GM12878 (cell line): Measurements from ENCODE around the gene HYOU1. TPM values are rescaled to one million over a fixed set of nuclear protein-coding genes. Genes with fewer than 3 reads are reported as not detected.

Source experiments
- ATAC-seq: fragments of 200-7000 bp; cut with Tn5 transposase; 3 replicates; pipeline ENCODE4 v1.9.1; 2020; ENCODE audit warnings: mild to moderate bottlenecking, moderate library complexity
- BruUV-seq: library from RNA; stranded (reverse); fragments of 400-500 nt; replicated peaks from 2 replicates; lab custom pipeline; 2021; lab: Mats Ljungman, UMichigan
- CTCF ChIA-PET: fragments of 300-600 bp; sonication (Branson Sonifier 250); formaldehyde crosslinking; extraction: SDS; loops from one replicate; lab custom pipeline; 2021; ENCODE audit warnings: inconsistent platforms; lab: Yijun Ruan, JAX
- POLR2A ChIA-PET: fragments of 350-600 bp; formaldehyde crosslinking; extraction: SDS; loops from one replicate; lab custom pipeline; 2021; ENCODE audit warnings: inconsistent platforms; lab: Charles Lee
- RAD21 ChIA-PET: fragments of 300-600 bp; sonication (Branson Sonifier 250); formaldehyde crosslinking; loops from one replicate; lab custom pipeline; 2023; ENCODE audit warnings: antibody characterized with exemption; ENCODE audit not compliant: unreplicated experiment; lab: Charles Lee
- SMC1A ChIA-PET: fragments of 300-600 bp; sonication (Branson Sonifier 250); formaldehyde crosslinking; loops from one replicate; lab custom pipeline; 2023; ENCODE audit not compliant: unreplicated experiment, uncharacterized antibody; lab: Charles Lee
- DNase-seq: peaks from one replicate; pipeline ENCODE4 v3.0.0-alpha.2; 2011; ENCODE audit warnings: low read depth, low spot score
- FAIRE-seq: peaks from 3 replicates; lab custom pipeline; 2011; peaks lifted over from hg19 to GRCh38; lab: Jason Lieb, UNC
- H2AFZ ChIP-seq: 2 replicates; pipeline ENCODE4 v1.6.0; 2011; ENCODE audit warnings: low read depth, low read length, control low read depth; ENCODE audit not compliant: control insufficient read depth
- H3K27ac ChIP-seq: 2 replicates; pipeline ENCODE4 v1.5.1; 2011; ENCODE audit warnings: control low read depth; ENCODE audit not compliant: control insufficient read depth, insufficient read depth
- H3K27me3 ChIP-seq, 2 experiments: replicated peaks in 1 of 2; 2 replicates each; pipeline versions ENCODE4 v1.6.0 to v1.6.1; 2011; ENCODE audit warnings: low read length in 1 of 2; ENCODE audit not compliant: control insufficient read depth in 2 of 2, insufficient read depth in 2 of 2
- H3K36me3 ChIP-seq, 2 experiments: 2 replicates each; pipeline ENCODE4 v1.5.1; 2011; ENCODE audit warnings: low read length in 1 of 2; ENCODE audit not compliant: control insufficient read depth in 2 of 2, insufficient read depth in 2 of 2
- H3K4me1 ChIP-seq: 2 replicates; pipeline ENCODE4 v1.6.1; 2011; ENCODE audit warnings: mild to moderate bottlenecking, low read length, moderate library complexity, mixed read lengths; ENCODE audit not compliant: control insufficient read depth, insufficient read depth
- H3K4me2 ChIP-seq: 2 replicates; pipeline ENCODE4 v1.6.0; 2011; ENCODE audit warnings: control low read depth; ENCODE audit not compliant: control insufficient read depth, insufficient read depth
- H3K4me3 ChIP-seq: fragments of 200-600 bp; sonication (generic); 2 replicates; pipeline ENCODE4 v1.5.1; 2016
- H3K79me2 ChIP-seq: 2 replicates; pipeline ENCODE4 v1.6.0; 2011; ENCODE audit warnings: low read length; ENCODE audit not compliant: control insufficient read depth, insufficient read depth
- H3K9ac ChIP-seq: 2 replicates; pipeline ENCODE4 v1.8.0; 2011; ENCODE audit warnings: low read length, control low read depth, mixed read lengths; ENCODE audit not compliant: control insufficient read depth, insufficient read depth
- H3K9me3 ChIP-seq: replicated peaks from 3 replicates; pipeline ENCODE4 v1.5.1; 2011; ENCODE audit warnings: mild to moderate bottlenecking, low read length; ENCODE audit not compliant: control insufficient read depth, insufficient read depth
- H4K20me1 ChIP-seq: 2 replicates; pipeline ENCODE4 v1.6.0; 2011; ENCODE audit not compliant: control insufficient read depth, insufficient read depth
- CBX3 ChIP-seq: fragments of 200-600 bp; sonication (generic); IDR thresholded peaks from 2 replicates; pipeline ENCODE4 v1.6.1; 2016; ENCODE audit warnings: low read depth, borderline replicate concordance
- CEBPB ChIP-seq, 2 experiments: fragments of 150-350 bp in 1 of 2; IDR thresholded peaks; 2 replicates each; pipeline ENCODE4 v1.6.1; 2012 to 2014; ENCODE audit warnings: low read depth in 2 of 2, low read length in 2 of 2, borderline replicate concordance in 1 of 2, inconsistent platforms in 1 of 2
- HDGF ChIP-seq: fragments of 450-650 bp; IDR thresholded peaks from 2 replicates; pipeline ENCODE4 v1.6.1; 2016; ENCODE audit warnings: antibody characterized with exemption
- MYC ChIP-seq: IDR thresholded peaks from 2 replicates; pipeline ENCODE4 v1.6.1; 2011; ENCODE audit warnings: mild to moderate bottlenecking, low read length, moderate library complexity, inconsistent platforms; ENCODE audit not compliant: insufficient read depth, insufficient replicate concordance, insufficient read length, severe bottlenecking
- NR2C2 ChIP-seq: IDR thresholded peaks from 2 replicates; pipeline ENCODE4 v1.6.1; 2011; ENCODE audit warnings: borderline replicate concordance, low read depth; ENCODE audit not compliant: control insufficient read depth, insufficient read length
- PAX5 ChIP-seq: IDR thresholded peaks from 2 replicates; pipeline ENCODE4 v1.6.1; 2011; ENCODE audit warnings: low read depth, low read length, borderline replicate concordance
- POLR2AphosphoS2 ChIP-seq: IDR thresholded peaks from 2 replicates; pipeline ENCODE4 v1.6.1; 2011; ENCODE audit warnings: low read depth, mild to moderate bottlenecking, low read length, improper control_type of control experiment, moderate library complexity
- RAD21 ChIP-seq: IDR thresholded peaks from 2 replicates; pipeline ENCODE4 v1.6.1; 2011; ENCODE audit warnings: mild to moderate bottlenecking, low read depth, low read length, moderate library complexity; ENCODE audit not compliant: insufficient read depth
- RAD51 ChIP-seq: fragments of 450-650 bp; IDR thresholded peaks from 2 replicates; pipeline ENCODE4 v1.6.1; 2016; ENCODE audit warnings: moderate library complexity, mild to moderate bottlenecking, inconsistent platforms
- STAT1 ChIP-seq: fragments of 450-650 bp; conservative IDR thresholded peaks from 2 replicates; pipeline ENCODE4 v1.6.1; 2014; ENCODE audit warnings: antibody characterized with exemption, mild to moderate bottlenecking
- WGBS: methylation state at CpG from one replicate; pipeline ENCODE4 v1.1.6; 2016; ENCODE audit warnings: low lambda C conversion rate; ENCODE audit not compliant: insufficient replicate concordance, insufficient coverage; ENCODE audit errors: missing lambda C conversion rate; 5-methylcytosine and 5-hydroxymethylcytosine counted together
- in situ Hi-C: fragments of 300-500 bp; cut with MboI; formaldehyde crosslinking; loops from 9 replicates; pipeline ENCODE4 v1.14.3; 2018; ENCODE audit warnings: mixed read lengths
- intact Hi-C: fragments of 100-400 bp; cut with micrococcal nuclease; formaldehyde crosslinking; loops from one replicate; pipeline ENCODE4 v1.14.2; 2022; ENCODE audit not compliant: unreplicated experiment
- polyA plus RNA-seq, 11 experiments: library from polyadenylated mRNA; depleted of rRNA in 4 of 11; unstranded in 6 of 11; stranded (reverse) in 5 of 11; fragments of >200 nt; fragmentation: Nextera tagmentation in 4 of 11; fragmentation: Illumina TruSeq in 1 of 11; extraction: Ambion mirVana in 4 of 11; extraction: Trizol in 1 of 11; gene quantifications; 1 replicate in 1 of 11; 2 replicates in 10 of 11; pipeline versions ENCODE4 v1.2.1 to v1.2.3, GENCODE V29; 2011 to 2016; ENCODE audit warnings: inconsistent platforms in 2 of 11, missing spikeins in 2 of 11, low read depth in 1 of 11
- total RNA-seq, 4 experiments: library from RNA; depleted of rRNA in 3 of 4; stranded (reverse); fragments of >200 nt in 3 of 4; fragmentation: Illumina TruSeq in 1 of 4; extraction: Trizol in 1 of 4; gene quantifications; 2 replicates each; pipeline versions ENCODE4 v1.2.1 to v1.2.3, GENCODE V29; 2013 to 2021
- TF ChIP-seq, protein P1 (sequence below): fragments of 150-350 bp; IDR thresholded peaks from 2 replicates; pipeline ENCODE4 v1.6.1; 2014; ENCODE audit warnings: mild to moderate bottlenecking, low read depth, low read length
- TF ChIP-seq, protein P2 (sequence below): fragments of 450-650 bp; IDR thresholded peaks from 2 replicates; pipeline ENCODE4 v1.6.1; 2014; ENCODE audit warnings: mild to moderate bottlenecking
- TF ChIP-seq, protein P3 (sequence below): fragments of 450-650 bp; formaldehyde crosslinking; IDR thresholded peaks from 2 replicates; pipeline ENCODE4 v1.4.0; 2022; ENCODE audit warnings: mild to moderate bottlenecking, moderate library complexity

The HYOU1 gene
- total and polyA plus RNA-seq, 10 of the 15 experiments (the other 5 are each of a cell fraction or from before 2014, with no cell fraction given), result 15.4 to 157 (median 109) TPM

DNA sequence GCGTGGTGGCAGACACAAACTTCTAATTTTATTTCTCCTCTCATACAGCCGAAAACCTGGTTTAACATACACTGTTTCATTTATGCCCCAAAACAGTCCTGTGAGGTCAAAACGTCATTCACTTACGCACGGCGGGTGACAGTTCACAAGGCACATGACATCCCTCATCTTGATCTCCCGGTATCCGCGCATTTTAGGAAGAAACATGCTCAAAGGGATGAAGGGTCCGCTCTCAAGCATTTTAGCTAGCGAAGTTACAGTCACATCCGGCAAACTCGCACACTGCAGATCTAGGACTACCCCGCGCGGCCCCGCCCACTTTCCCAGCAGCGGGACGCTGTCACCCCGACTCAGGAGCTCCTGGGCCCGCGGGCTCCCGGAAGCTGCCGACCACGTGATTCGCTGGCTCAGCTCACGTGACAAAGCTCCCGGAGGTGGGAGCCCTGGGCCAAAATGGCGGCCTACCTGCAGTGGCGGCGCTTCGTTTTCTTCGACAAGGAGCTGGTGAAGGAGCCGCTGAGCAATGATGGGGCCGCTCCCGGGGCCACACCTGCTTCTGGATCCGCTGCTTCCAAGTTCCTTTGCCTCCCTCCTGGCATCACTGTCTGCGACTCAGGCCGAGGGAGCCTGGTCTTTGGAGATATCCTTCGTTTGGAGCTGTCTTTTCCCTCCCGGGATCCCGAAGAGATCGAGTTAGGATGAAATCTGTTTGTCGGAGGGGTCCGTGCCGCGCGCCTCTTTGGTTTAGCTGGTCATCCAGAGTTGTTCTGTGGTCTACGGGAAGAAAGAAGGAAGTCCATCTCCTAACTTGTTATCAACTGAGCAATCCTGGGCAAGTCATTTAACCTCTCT, 10.6 kb upstream of the HYOU1 start, which contains the start of gene VPS11:
Gene VPS11, plus strand, starts transcription at position 448 of the 852 bp plus-strand sequence. Its CDS starts 6 bp downstream, at position 454.
- H3K79me2 ChIP-seq, result peaks cover 10% of the 10 kb centered on the region
- no peaks in the 10 kb centered on the region for H3K9me3 ChIP-seq
- in situ Hi-C loops (no loop called here), intact Hi-C loops (loop anchor here (1.0 to 5.0 kb wide), 4 partner anchors 17 to 270 kb away; partner anchors contain the start of gene HMBS)
- ChIA-PET POLR2A (interaction anchor here (0.6 to 3.5 kb wide), 25 partner anchors 10 to 278 kb away, joined by 3 to 48 read pairs (median 4); partner anchors contain the start of genes C2CD2L, CBL, DPAGT1 and HINFP), CTCF (interaction anchor here (0.6 to 2.7 kb wide), 19 partner anchors 10 to 271 kb away, joined by 3 to 13 read pairs (median 5); partner anchors contain the start of genes DPAGT1, HMBS, HYOU1 and RPS25), SMC1A (interaction anchor here (0.8 to 1.8 kb wide), 14 partner anchors 11 to 255 kb away, joined by 3 to 9 read pairs (median 4); partner anchors contain the start of genes HINFP, HMBS, HYOU1 and RPS25), RAD21 (interaction anchor here (0.6 to 1.9 kb wide), 19 partner anchors 11 to 271 kb away, joined by 3 to 20 read pairs (median 5); partner anchors contain the start of genes C2CD2L, CBL, DPAGT1 and HINFP)
- WGBS, result 1% methylated on average over 47 of the region's 49 CpGs
- ATAC-seq (peak; percentile 98), DNase-seq (peak; percentile 78), FAIRE-seq (peak; percentile 97)
- peak within 1 kb of the TSS; percentile 64 for H3K4me2 ChIP-seq
- H3K9ac ChIP-seq, result peak within 1 kb of the TSS; percentile 86
- H4K20me1 ChIP-seq, result no peaks in the 10 kb centered on the region
- no peaks in the 10 kb centered on the region for H3K27me3 ChIP-seq
- peak within 1 kb of the TSS; percentile 80 for H3K4me3 ChIP-seq
- H3K4me1 ChIP-seq, result no peaks in the 10 kb centered on the region
- TSS peak; percentile 85 for BruUV-seq
- H3K36me3 ChIP-seq, result peaks cover 0 to 5% of the 10 kb centered on the region in 2 experiments; a peak in 2 of 4 replicates
- peak within 1 kb of the TSS; percentile 93 for H2AFZ ChIP-seq
- peak within 1 kb of the TSS; percentile 59 for H3K27ac ChIP-seq
- TF ChIP-seq, protein P1, sequence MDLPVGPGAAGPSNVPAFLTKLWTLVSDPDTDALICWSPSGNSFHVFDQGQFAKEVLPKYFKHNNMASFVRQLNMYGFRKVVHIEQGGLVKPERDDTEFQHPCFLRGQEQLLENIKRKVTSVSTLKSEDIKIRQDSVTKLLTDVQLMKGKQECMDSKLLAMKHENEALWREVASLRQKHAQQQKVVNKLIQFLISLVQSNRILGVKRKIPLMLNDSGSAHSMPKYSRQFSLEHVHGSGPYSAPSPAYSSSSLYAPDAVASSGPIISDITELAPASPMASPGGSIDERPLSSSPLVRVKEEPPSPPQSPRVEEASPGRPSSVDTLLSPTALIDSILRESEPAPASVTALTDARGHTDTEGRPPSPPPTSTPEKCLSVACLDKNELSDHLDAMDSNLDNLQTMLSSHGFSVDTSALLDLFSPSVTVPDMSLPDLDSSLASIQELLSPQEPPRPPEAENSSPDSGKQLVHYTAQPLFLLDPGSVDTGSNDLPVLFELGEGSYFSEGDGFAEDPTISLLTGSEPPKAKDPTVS, result no peak
- TF ChIP-seq RAD21 (no peak), PAX5 (no peak), NR2C2 (no peak), POLR2AphosphoS2 (peak; percentile 24; the same call in 1 of the 2 replicates), HDGF (peak; percentile 61; the same call in 1 of the 2 replicates), RAD51 (peak; percentile 99), CBX3 (no peak), CEBPB (IDR thresholded peaks at IDR 0.05; ENCODE audit: borderline replicate concordance in 1 of 2, low read depth in 2 of 2, low read length in 2 of 2) (no peak), MYC (no peak), STAT1 (peak; percentile 64; the same call in 1 of the 2 replicates)
- TF ChIP-seq, protein P2, sequence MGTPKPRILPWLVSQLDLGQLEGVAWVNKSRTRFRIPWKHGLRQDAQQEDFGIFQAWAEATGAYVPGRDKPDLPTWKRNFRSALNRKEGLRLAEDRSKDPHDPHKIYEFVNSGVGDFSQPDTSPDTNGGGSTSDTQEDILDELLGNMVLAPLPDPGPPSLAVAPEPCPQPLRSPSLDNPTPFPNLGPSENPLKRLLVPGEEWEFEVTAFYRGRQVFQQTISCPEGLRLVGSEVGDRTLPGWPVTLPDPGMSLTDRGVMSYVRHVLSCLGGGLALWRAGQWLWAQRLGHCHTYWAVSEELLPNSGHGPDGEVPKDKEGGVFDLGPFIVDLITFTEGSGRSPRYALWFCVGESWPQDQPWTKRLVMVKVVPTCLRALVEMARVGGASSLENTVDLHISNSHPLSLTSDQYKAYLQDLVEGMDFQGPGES, result peak; percentile 55; the same call in 1 of the 2 replicates
- TF ChIP-seq, protein P3, sequence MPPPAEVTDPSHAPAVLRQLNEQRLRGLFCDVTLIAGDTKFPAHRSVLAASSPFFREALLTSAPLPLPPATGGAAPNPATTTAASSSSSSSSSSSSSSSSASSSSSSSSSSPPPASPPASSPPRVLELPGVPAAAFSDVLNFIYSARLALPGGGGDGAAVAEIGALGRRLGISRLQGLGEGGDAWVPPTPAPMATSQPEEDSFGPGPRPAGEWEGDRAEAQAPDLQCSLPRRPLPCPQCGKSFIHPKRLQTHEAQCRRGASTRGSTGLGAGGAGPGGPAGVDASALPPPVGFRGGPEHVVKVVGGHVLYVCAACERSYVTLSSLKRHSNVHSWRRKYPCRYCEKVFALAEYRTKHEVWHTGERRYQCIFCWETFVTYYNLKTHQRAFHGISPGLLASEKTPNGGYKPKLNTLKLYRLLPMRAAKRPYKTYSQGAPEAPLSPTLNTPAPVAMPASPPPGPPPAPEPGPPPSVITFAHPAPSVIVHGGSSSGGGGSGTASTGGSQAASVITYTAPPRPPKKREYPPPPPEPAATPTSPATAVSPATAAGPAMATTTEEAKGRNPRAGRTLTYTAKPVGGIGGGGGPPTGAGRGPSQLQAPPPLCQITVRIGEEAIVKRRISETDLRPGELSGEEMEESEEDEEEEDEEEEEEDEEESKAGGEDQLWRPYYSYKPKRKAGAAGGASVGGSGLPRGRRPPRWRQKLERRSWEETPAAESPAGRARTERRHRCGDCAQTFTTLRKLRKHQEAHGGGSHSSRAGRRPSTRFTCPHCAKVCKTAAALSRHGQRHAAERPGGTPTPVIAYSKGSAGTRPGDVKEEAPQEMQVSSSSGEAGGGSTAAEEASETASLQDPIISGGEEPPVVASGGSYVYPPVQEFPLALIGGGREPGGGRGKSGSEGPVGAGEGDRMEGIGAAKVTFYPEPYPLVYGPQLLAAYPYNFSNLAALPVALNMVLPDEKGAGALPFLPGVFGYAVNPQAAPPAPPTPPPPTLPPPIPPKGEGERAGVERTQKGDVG (CRISPR knock-in tag), result peak; percentile 57; the same call in 1 of the 2 replicates
